Kidney (tissue), 14 donors: Measurements from ENCODE around the gene CPZ. TPM values are rescaled to one million over a fixed set of nuclear protein-coding genes. Genes with fewer than 3 reads are reported as not detected.
A peak's percentile ranks its signal among the peaks of the same experiment; 100 is the strongest.

Experiments
- DNase-seq, 5 donors: peaks; one replicate each; pipeline ENCODE4 v3.0.0-alpha.2; 2013 to 2020
- FAIRE-seq: peaks from 2 replicates; lab custom pipeline; 2012; peaks lifted over from hg19 to GRCh38; lab: Jason Lieb, UNC
- H3K27ac ChIP-seq, 2 donors: one replicate each; pipeline ENCODE4 v1.7.0; 2013; ENCODE audit warnings: low read depth in 2 of 2, low read length in 2 of 2, inconsistent platforms in 1 of 2
- H3K27me3 ChIP-seq: one replicate; pipeline ENCODE4 v1.7.1; 2013; ENCODE audit warnings: low read length, inconsistent platforms; ENCODE audit not compliant: control insufficient read depth, insufficient read depth
- H3K36me3 ChIP-seq, 3 donors: one replicate each; pipeline versions ENCODE4 v1.7.0 to v1.7.1; 2013; ENCODE audit warnings: low read length in 3 of 3, control low read depth in 1 of 3, inconsistent platforms in 1 of 3; ENCODE audit not compliant: insufficient read depth in 3 of 3, control insufficient read depth in 2 of 3
- H3K4me1 ChIP-seq, 3 donors: one replicate each; pipeline versions ENCODE4 v1.7.0 to v1.7.1; 2013; ENCODE audit warnings: low read length in 3 of 3, inconsistent platforms in 1 of 3, low read depth in 1 of 3; ENCODE audit not compliant: control insufficient read depth in 2 of 3, insufficient read depth in 2 of 3
- H3K4me3 ChIP-seq, 3 donors: one replicate each; pipeline versions ENCODE4 v1.7.0 to v1.8.1; 2013; ENCODE audit warnings: low read length in 3 of 3, control low read depth in 1 of 3, inconsistent platforms in 1 of 3
- H3K9ac ChIP-seq, 3 donors: one replicate each; pipeline versions ENCODE4 v1.7.0 to v1.7.1; 2013; ENCODE audit warnings: low read length in 3 of 3, control low read depth in 1 of 3, inconsistent platforms in 1 of 3
- H3K9me3 ChIP-seq, 3 donors: one replicate each; pipeline versions ENCODE4 v1.7.0 to v1.7.1; 2013; ENCODE audit warnings: low read length in 3 of 3, control low read depth in 1 of 3, inconsistent platforms in 1 of 3; ENCODE audit not compliant: control insufficient read depth in 2 of 3, insufficient read depth in 1 of 3
- intact Hi-C: fragments of 100-400 bp; cut with DNase I; formaldehyde crosslinking; loops from one replicate; pipeline ENCODE4 v1.11.1; 2022
- polyA plus RNA-seq: library from polyadenylated mRNA; stranded (reverse); fragments of 350-450 nt; fragmentation: Illumina TruSeq; extraction: RNeasy Lipid Tissue Mini Kit (QIAGEN cat#74804); gene quantifications from one replicate; pipeline ENCODE4 v1.2.3, GENCODE V29; 2014; ENCODE audit warnings: low read depth, low replicate concordance; ENCODE audit not compliant: insufficient read depth
- total RNA-seq: library from RNA; stranded (reverse); fragmentation: NEBNext Ultra II Directional; extraction: Animal tissue kit (Norgen Biotek cat#: 25700); gene quantifications from one replicate; pipeline ENCODE4 v1.2.1, GENCODE V29; 2021
- TF ChIP-seq, protein P1 (sequence below): IDR thresholded peaks from 3 replicates; pipeline ENCODE4 v1.5.1; 2012; ENCODE audit warnings: mild to moderate bottlenecking, moderate library complexity, borderline replicate concordance; ENCODE audit not compliant: insufficient read depth; ENCODE audit errors: extremely low read depth
- donor health status: control.
- donor health status: control.
- donor health status: control.
- donor health status: control.
- donor health status: control.
- donor health status: DM: yes; HTN: yes; CAD: no.
- donor health status: Normal renal cell carcinoma (clear cell type).

CPZ gene
- total and polyA plus RNA-seq, 2 donors from 2014 or later, result 1.2 to 2.6 TPM

DNA sequence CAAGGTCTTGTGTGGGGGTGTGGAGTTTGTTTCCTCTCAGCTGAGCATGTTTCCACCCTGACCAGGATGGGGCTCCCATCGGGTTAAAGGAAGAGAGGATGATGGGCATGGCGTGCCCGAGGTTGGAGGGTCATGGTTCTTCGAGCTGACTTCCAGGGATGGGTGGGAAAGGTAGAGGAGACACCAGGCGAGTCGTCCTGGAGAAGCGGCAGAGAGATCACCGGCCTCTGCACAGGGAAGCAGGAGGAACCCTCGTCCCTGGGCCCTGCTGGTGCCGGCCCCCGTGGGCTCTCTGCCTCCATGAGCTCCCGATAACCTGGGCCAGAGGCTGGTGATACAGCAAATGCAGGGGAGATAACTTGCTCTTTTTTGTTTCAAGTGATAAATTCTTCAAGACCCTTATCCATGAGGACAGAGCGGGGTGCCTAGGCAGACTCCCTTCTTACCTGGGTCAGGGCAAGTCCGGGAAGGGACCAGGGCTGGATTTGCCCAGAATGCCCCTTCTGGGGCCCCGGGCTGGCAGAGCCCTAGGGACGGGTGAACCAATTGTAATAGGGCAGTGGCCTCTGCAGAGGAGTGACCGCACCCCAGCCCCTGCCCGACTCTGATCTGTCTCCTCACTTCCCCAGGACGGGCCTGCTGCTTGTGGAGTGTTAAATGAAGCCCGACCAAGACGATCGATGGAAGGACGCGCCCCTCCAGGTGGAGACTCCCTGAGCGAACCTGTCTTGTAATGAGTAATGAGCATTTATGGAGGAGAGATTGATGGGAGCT is 63.0 kb downstream of the CPZ start:
- no peaks in the 10 kb centered on the region for H3K4me1 ChIP-seq
- H3K9ac ChIP-seq, result no peak overlapping the region
- H3K27me3 ChIP-seq, result peaks cover 2% of the 10 kb centered on the region
- intact Hi-C loops, result no loop called here
- H3K36me3 ChIP-seq, result no peaks in the 10 kb centered on the region
- peaks cover 0 to 3% (median 0%) of the 10 kb centered on the region in 3 donors for H3K9me3 ChIP-seq
- no peak overlapping the region for H3K4me3 ChIP-seq
- TF ChIP-seq, protein P1, sequence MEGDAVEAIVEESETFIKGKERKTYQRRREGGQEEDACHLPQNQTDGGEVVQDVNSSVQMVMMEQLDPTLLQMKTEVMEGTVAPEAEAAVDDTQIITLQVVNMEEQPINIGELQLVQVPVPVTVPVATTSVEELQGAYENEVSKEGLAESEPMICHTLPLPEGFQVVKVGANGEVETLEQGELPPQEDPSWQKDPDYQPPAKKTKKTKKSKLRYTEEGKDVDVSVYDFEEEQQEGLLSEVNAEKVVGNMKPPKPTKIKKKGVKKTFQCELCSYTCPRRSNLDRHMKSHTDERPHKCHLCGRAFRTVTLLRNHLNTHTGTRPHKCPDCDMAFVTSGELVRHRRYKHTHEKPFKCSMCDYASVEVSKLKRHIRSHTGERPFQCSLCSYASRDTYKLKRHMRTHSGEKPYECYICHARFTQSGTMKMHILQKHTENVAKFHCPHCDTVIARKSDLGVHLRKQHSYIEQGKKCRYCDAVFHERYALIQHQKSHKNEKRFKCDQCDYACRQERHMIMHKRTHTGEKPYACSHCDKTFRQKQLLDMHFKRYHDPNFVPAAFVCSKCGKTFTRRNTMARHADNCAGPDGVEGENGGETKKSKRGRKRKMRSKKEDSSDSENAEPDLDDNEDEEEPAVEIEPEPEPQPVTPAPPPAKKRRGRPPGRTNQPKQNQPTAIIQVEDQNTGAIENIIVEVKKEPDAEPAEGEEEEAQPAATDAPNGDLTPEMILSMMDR, result no peak
- DNase-seq (peak in 1 of 5 donors; percentile 52), FAIRE-seq (no peak)
- no peak overlapping the region for H3K27ac ChIP-seq

DNA sequence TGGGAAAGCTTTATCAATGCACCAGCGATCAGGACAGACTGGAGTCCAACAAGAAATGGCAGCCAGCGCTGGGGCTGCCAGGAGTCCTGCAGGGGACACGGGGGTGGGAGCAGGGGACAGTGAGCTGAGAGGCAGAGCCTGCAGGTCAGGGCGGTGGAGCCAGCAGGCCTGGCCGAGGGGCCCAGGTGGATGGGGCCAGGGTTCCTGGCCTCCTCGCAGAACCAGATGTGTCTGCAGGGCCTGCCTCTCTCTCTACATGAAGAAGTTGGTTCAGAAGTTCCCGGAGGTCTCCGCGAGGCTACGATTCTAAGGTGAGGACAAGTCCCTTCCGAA is 63.6 kb downstream of the CPZ start:
- DNase-seq, result peak in 1 of 5 donors; percentile 39

DNA sequence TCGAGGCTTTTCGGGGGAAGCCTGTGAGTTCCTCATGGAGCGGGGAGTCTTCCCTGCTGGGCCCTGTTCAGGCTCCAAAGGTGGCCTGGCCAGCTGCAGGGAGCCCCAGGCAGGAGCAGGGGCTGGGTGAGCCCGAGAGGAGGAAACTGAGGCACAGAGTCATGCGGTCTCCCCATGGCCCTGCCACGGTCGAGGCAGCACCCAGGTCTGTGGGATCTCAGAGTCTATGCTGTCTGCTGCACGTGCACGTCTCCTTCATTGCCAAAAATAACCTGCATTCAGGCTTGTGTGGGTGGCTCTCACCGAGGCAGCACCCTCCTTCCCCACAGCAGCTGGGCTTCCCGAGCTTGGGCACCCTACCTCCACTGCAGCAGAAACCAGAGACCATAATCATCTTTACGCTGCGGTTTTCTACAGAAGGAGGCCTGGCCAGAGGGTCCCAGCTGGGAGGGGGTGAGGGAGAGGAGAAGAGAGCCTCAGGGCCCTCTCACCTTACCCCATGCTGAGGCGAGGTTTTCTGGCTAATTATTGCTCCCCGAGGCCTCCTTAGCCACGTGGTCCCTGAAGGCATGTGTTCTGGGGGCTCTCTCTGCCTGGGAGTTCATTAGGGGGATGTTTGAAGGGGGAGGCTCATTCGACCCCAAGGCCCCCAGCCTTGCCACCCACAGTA is 64.3 kb downstream of the CPZ start:
- H3K36me3 ChIP-seq, result no peaks in the 10 kb centered on the region
- TF ChIP-seq, protein P1, result no peak
- intact Hi-C loops, result no loop called here
- H3K4me3 ChIP-seq, result no peak overlapping the region
- no peak overlapping the region for H3K27ac ChIP-seq
- no peaks in the 10 kb centered on the region for H3K27me3 ChIP-seq
- no peak overlapping the region for H3K9ac ChIP-seq
- FAIRE-seq (no peak), DNase-seq (peak in 1 of 5 donors; percentile 46)
- peaks cover 0 to 3% (median 0%) of the 10 kb centered on the region in 3 donors for H3K9me3 ChIP-seq
- no peaks in the 10 kb centered on the region for H3K4me1 ChIP-seq

More for the DNA sequence above, 63.6 kb downstream of the CPZ start:
- Histone ChIP-seq H3K9ac (no peak overlapping the region), H3K9me3 (peaks cover 0 to 3% (median 0%) of the 10 kb centered on the region in 3 donors), H3K36me3 (no peaks in the 10 kb centered on the region), H3K4me1 (no peaks in the 10 kb centered on the region), H3K4me3 (no peak overlapping the region), H3K27me3 (no peaks in the 10 kb centered on the region), H3K27ac (no peak overlapping the region)
- FAIRE-seq, result no peak
- TF ChIP-seq, protein P1, result no peak
- intact Hi-C loops, result no loop called here
